ENCODE measurements around the gene ARMH3. TPM values are rescaled to one million over a fixed set of nuclear protein-coding genes. Genes with fewer than 3 reads are reported as not detected.

Gene ARMH3
- total and polyA plus RNA-seq, 5 donors from 2014 or later = 21.3 to 42.2 (median 25.0) TPM

DNA sequence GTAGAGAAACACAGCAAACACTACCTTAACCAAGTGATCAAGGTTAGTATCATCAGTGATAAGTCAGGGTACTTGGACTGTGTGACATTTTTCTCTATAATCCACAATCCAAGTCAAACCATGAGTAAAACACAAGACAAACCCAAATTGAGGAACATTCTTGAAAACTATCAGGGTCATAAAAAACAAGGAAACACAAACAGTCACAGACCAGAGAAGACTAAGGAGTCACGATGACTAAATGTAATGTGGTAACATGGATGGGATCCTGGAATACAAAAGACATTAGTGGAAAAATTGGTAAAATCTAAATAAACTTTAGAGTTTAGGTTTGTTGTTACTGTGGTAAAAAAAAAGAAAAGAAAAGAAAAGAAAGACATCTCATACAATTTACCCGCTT is 103.8 kb downstream of the ARMH3 start:
- no peak overlapping the region for H3K4me3 ChIP-seq (ENCODE audit: low read depth, low read length)
- no peak overlapping the region for H3K4me3 Mint-ChIP-seq
- H3K27me3 ChIP-seq (ENCODE audit: control insufficient read depth, insufficient read depth, low read length) = no peaks in the 10 kb centered on the region
- H3K4me1 ChIP-seq (ENCODE audit: control insufficient read depth, insufficient read depth, low read length, poor library complexity, severe bottlenecking) = no peaks in the 10 kb centered on the region
- peaks cover 49% of the 10 kb centered on the region for H3K36me3 ChIP-seq (ENCODE audit: control insufficient read depth, insufficient read depth, low read length)
- ATAC-seq (ENCODE audit: low read depth in 2 of 2) (no peak), DNase-seq (no peak)
- no peak overlapping the region for H3K27ac ChIP-seq (ENCODE audit: insufficient read depth, low read length, poor library complexity, severe bottlenecking)
- H3K9me3 Mint-ChIP-seq = peaks cover 0 to 25% (median 4%) of the 10 kb centered on the region in 7 donors
- H3K4me1 Mint-ChIP-seq = peaks cover 0 to 9% (median 3%) of the 10 kb centered on the region in 4 donors
- H3K27ac Mint-ChIP-seq = no peak overlapping the region
- H3K36me3 Mint-ChIP-seq = peaks cover 75% of the 10 kb centered on the region
- H3K9me3 ChIP-seq (ENCODE audit: control insufficient read depth in 2 of 2, low read length in 2 of 2) = peaks cover 9 to 11% of the 10 kb centered on the region in 2 experiments
- no peaks in the 10 kb centered on the region for H3K27me3 Mint-ChIP-seq

DNA sequence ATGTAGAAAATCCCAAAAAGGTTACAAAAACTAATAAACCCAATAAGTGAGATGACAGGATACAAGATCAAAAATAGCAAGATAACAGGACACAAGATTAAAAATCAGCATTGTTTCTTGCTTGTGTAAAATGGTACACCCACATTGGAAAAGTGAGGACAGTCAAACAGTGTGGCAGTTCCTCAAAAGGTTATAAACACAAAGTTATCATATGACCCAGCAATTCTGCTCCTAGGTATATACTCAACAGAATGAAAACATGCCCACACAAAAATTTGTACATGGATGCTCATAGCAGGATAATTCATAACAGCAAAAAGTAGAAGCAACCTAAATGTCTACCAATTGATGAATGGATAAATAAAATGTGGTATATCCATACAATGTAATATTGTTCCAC is 105.8 kb downstream of the ARMH3 start:
- no peaks in the 10 kb centered on the region for H3K27me3 ChIP-seq (ENCODE audit: control insufficient read depth, insufficient read depth, low read length)
- Mint-ChIP-seq H3K36me3 (peaks cover 70% of the 10 kb centered on the region), H3K4me3 (no peak overlapping the region), H3K27me3 (no peaks in the 10 kb centered on the region), H3K9me3 (peaks cover 0 to 25% (median 4%) of the 10 kb centered on the region in 7 donors), H3K4me1 (peaks cover 0 to 5% (median 4%) of the 10 kb centered on the region in 4 donors), H3K27ac (peak overlapping the region in 1 of 3 donors; percentile 43)
- DNase-seq = no peak
- no peaks in the 10 kb centered on the region for H3K4me1 ChIP-seq (ENCODE audit: control insufficient read depth, insufficient read depth, low read length, poor library complexity, severe bottlenecking)
- H3K4me3 ChIP-seq (ENCODE audit: low read depth, low read length) = no peak overlapping the region
- H3K9me3 ChIP-seq (ENCODE audit: control insufficient read depth in 2 of 2, low read length in 2 of 2) = peaks cover 9 to 11% of the 10 kb centered on the region in 2 experiments
- no peak for ATAC-seq (ENCODE audit: low read depth in 2 of 2)
- no peak overlapping the region for H3K27ac ChIP-seq (ENCODE audit: insufficient read depth, low read length, poor library complexity, severe bottlenecking)
- H3K36me3 ChIP-seq (ENCODE audit: control insufficient read depth, insufficient read depth, low read length) = peaks cover 39% of the 10 kb centered on the region

DNA sequence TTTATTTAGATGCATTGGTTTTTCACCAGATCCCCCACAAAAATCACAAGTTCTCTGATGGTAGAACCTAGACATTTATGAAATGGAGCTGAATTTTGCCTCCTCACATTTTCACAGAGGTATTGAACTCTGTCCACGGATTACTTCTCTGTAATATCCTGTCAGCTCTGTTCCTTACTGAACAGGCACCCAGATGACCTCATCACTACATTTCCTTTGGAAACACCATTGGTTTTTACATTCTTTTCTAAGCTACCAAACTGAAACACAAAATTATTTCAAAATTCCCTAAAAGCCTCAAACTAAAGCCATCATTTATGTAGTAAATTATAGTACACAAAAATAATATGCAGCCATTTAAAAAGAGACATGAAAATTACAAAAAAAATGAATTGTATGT is 114.1 kb downstream of the ARMH3 start:
- no peak overlapping the region for H3K27ac Mint-ChIP-seq
- H3K4me3 ChIP-seq (ENCODE audit: low read depth, low read length) = no peak overlapping the region

DNA sequence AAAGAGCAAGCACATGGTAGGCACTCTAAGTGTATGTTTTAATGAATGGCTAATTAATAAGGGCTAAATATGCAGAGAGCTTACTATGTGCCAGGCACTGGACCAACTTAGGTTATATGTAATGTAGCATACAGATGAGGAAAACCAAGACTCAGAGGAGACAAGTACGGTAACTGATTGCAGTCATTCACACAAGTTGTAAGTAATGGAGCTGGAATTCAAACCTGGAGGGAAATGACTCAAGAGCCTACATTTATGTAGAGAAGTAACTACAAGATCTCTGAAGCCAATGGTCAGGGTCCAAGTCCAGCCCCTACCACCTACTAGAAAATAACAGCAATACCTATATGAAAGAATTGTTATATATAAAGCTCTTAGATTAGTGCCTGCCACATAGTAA is 115.1 kb downstream of the ARMH3 start:
- Histone ChIP-seq H3K36me3 (ENCODE audit: control insufficient read depth, insufficient read depth, low read length) (peaks cover 26% of the 10 kb centered on the region), H3K27ac (ENCODE audit: insufficient read depth, low read length, poor library complexity, severe bottlenecking) (no peak overlapping the region), H3K4me1 (ENCODE audit: control insufficient read depth, insufficient read depth, low read length, poor library complexity, severe bottlenecking) (no peaks in the 10 kb centered on the region), H3K4me3 (ENCODE audit: low read depth, low read length) (no peak overlapping the region), H3K27me3 (ENCODE audit: control insufficient read depth, insufficient read depth, low read length) (no peaks in the 10 kb centered on the region), H3K9me3 (ENCODE audit: control insufficient read depth in 2 of 2, low read length in 2 of 2) (no peaks in the 10 kb centered on the region)
- no peak for ATAC-seq (ENCODE audit: low read depth in 2 of 2)
- Mint-ChIP-seq H3K4me3 (no peak overlapping the region), H3K36me3 (peaks cover 32% of the 10 kb centered on the region), H3K4me1 (peaks cover 0 to 19% (median 5%) of the 10 kb centered on the region in 4 donors), H3K9me3 (no peaks in the 10 kb centered on the region), H3K27ac (no peak overlapping the region), H3K27me3 (no peaks in the 10 kb centered on the region)
- no peak for DNase-seq

More for the DNA sequence above, 114.1 kb downstream of the ARMH3 start:
- no peak for ATAC-seq (ENCODE audit: low read depth in 2 of 2)
- Histone ChIP-seq H3K9me3 (ENCODE audit: control insufficient read depth in 2 of 2, low read length in 2 of 2) (no peaks in the 10 kb centered on the region), H3K4me1 (ENCODE audit: control insufficient read depth, insufficient read depth, low read length, poor library complexity, severe bottlenecking) (no peaks in the 10 kb centered on the region), H3K36me3 (ENCODE audit: control insufficient read depth, insufficient read depth, low read length) (peaks cover 28% of the 10 kb centered on the region), H3K27ac (ENCODE audit: insufficient read depth, low read length, poor library complexity, severe bottlenecking) (no peak overlapping the region), H3K27me3 (ENCODE audit: control insufficient read depth, insufficient read depth, low read length) (no peaks in the 10 kb centered on the region)
- no peak overlapping the region for H3K4me3 Mint-ChIP-seq
- H3K4me1 Mint-ChIP-seq = peaks cover 0 to 21% (median 5%) of the 10 kb centered on the region in 4 donors
- DNase-seq = no peak
- H3K27me3 Mint-ChIP-seq = no peaks in the 10 kb centered on the region
- peaks cover 0 to 2% (median 0%) of the 10 kb centered on the region in 7 donors for H3K9me3 Mint-ChIP-seq
- H3K36me3 Mint-ChIP-seq = peaks cover 40% of the 10 kb centered on the region

DNA sequence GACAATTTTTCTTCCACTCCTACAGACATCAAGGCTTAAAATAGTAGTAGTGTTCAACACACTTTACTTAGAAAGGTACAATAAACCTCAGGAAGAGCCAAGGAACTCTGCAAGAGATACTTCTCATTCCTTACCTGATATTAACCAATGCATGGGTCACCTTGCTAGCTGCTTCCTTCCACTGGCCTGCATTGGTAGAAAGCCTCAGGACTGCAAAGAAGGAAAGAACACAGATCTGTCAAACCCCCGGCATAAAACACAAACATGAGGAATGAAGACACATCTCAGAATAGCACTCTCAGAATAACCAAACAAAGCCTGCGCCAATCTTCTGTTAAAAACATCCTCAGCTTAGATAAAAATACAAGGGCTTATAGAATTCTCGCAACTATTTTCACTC is 116.2 kb downstream of the ARMH3 start:
- H3K36me3 Mint-ChIP-seq = peaks cover 29% of the 10 kb centered on the region
- H3K9me3 Mint-ChIP-seq = no peaks in the 10 kb centered on the region
- no peaks in the 10 kb centered on the region for H3K27me3 Mint-ChIP-seq
- Histone ChIP-seq H3K36me3 (ENCODE audit: control insufficient read depth, insufficient read depth, low read length) (peaks cover 28% of the 10 kb centered on the region), H3K27me3 (ENCODE audit: control insufficient read depth, insufficient read depth, low read length) (no peaks in the 10 kb centered on the region), H3K4me3 (ENCODE audit: low read depth, low read length) (no peak overlapping the region), H3K9me3 (ENCODE audit: control insufficient read depth in 2 of 2, low read length in 2 of 2) (no peaks in the 10 kb centered on the region), H3K4me1 (ENCODE audit: control insufficient read depth, insufficient read depth, low read length, poor library complexity, severe bottlenecking) (no peaks in the 10 kb centered on the region), H3K27ac (ENCODE audit: insufficient read depth, low read length, poor library complexity, severe bottlenecking) (no peak overlapping the region)
- H3K4me3 Mint-ChIP-seq = no peak overlapping the region
- no peak for ATAC-seq (ENCODE audit: low read depth in 2 of 2)
- peaks cover 0 to 19% (median 5%) of the 10 kb centered on the region in 4 donors for H3K4me1 Mint-ChIP-seq
- no peak for DNase-seq
- no peak overlapping the region for H3K27ac Mint-ChIP-seq

DNA sequence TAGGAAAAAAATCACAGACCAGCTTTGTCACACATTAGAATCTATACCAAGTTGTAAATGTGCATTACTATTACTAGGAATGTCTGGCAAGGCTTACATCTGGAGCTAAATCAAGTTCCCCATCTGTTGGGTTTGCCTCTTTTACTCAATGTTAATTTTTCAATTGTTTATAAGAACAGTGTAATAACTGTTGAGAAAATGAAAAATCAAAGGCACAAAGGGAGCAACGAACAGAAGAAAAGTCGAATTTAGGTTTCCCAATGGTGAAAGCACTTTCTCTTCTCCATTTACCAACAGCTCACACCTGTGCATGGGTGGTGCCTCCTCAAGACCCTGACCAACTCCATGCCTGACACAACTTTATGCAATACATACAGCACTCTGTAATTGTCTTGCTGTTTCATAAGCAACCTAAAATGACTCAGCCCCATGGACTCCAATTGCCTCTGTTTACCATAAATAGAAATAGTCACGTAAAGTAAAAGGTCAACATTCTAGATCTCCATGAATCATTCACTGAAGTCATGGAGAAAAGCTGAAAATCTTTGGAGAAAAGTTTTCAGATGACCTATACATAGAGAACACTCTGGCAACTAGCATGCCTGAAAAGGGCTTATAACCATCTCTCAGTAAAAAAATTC is 116.8 kb downstream of the ARMH3 start:
- H3K9me3 Mint-ChIP-seq = no peaks in the 10 kb centered on the region
- Histone ChIP-seq H3K9me3 (ENCODE audit: control insufficient read depth in 2 of 2, low read length in 2 of 2) (no peaks in the 10 kb centered on the region), H3K27ac (ENCODE audit: insufficient read depth, low read length, poor library complexity, severe bottlenecking) (no peak overlapping the region), H3K36me3 (ENCODE audit: control insufficient read depth, insufficient read depth, low read length) (peaks cover 29% of the 10 kb centered on the region), H3K4me1 (ENCODE audit: control insufficient read depth, insufficient read depth, low read length, poor library complexity, severe bottlenecking) (no peaks in the 10 kb centered on the region), H3K27me3 (ENCODE audit: control insufficient read depth, insufficient read depth, low read length) (no peaks in the 10 kb centered on the region), H3K4me3 (ENCODE audit: low read depth, low read length) (no peak overlapping the region)
- H3K36me3 Mint-ChIP-seq = peaks cover 31% of the 10 kb centered on the region
- no peak for DNase-seq
- no peak for ATAC-seq (ENCODE audit: low read depth in 2 of 2)
- peaks cover 0 to 23% (median 7%) of the 10 kb centered on the region in 4 donors for H3K4me1 Mint-ChIP-seq
- no peak overlapping the region for H3K27ac Mint-ChIP-seq
- no peak overlapping the region for H3K4me3 Mint-ChIP-seq
- no peaks in the 10 kb centered on the region for H3K27me3 Mint-ChIP-seq

DNA sequence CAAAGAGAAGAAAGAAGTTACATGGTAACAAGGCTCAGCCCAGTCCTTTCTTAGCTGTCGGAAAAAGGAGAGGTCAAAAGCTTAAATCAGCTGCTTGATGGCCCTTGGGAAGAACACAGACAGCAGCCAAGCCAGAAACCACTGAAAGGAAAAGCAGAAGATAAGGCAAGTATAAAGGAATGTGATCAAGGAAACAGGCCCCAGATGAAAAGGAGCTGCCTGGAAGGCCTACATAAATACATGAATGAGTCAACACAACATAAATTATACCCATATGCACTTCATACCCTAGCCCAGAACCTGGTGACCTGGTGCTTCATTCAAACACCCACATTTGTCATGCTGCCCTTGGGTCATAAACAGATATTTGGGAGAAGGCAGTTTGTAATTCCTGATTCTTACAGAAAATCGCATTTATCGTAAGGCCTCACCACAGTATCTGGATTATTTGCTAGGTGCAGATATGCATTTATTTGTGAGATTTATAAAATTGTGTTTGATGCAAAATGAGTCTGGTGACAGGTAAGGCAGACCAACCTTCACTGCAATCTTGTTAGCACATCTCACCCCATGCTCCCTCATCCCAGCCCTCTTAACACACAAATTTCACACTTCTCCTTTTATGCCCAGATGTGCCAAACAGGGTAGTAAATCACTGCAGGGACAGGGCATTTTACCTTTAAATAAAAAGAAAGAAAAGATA is 117.5 kb downstream of the ARMH3 start:
- H3K36me3 ChIP-seq (ENCODE audit: control insufficient read depth, insufficient read depth, low read length) = peaks cover 35% of the 10 kb centered on the region
- no peak for ATAC-seq (ENCODE audit: low read depth in 2 of 2)
- no peak overlapping the region for H3K27ac ChIP-seq (ENCODE audit: insufficient read depth, low read length, poor library complexity, severe bottlenecking)
- no peaks in the 10 kb centered on the region for H3K9me3 Mint-ChIP-seq
- H3K27ac Mint-ChIP-seq = peak overlapping the region in 1 of 3 donors; percentile 48
- no peaks in the 10 kb centered on the region for H3K9me3 ChIP-seq (ENCODE audit: control insufficient read depth in 2 of 2, low read length in 2 of 2)
- H3K4me1 Mint-ChIP-seq = peaks cover 0 to 28% (median 11%) of the 10 kb centered on the region in 4 donors
- H3K4me3 Mint-ChIP-seq = no peak overlapping the region
- peaks cover 31% of the 10 kb centered on the region for H3K36me3 Mint-ChIP-seq
- H3K4me1 ChIP-seq (ENCODE audit: control insufficient read depth, insufficient read depth, low read length, poor library complexity, severe bottlenecking) = no peaks in the 10 kb centered on the region
- no peak for DNase-seq
- H3K4me3 ChIP-seq (ENCODE audit: low read depth, low read length) = no peak overlapping the region
- no peaks in the 10 kb centered on the region for H3K27me3 ChIP-seq (ENCODE audit: control insufficient read depth, insufficient read depth, low read length)
- no peaks in the 10 kb centered on the region for H3K27me3 Mint-ChIP-seq
